Left ventricle myocardium inferior (tissue), 1 donor: Measurements from ENCODE around the gene ZNF672. TPM values are rescaled to one million over a fixed set of nuclear protein-coding genes. Genes with fewer than 3 reads are reported as not detected.

ENCODE experiments used
- DNase-seq: peaks from one replicate; pipeline ENCODE4 v3.0.0-alpha.2; 2020
- H3K27ac ChIP-seq: fragments of 200-600 bp; replicated peaks from 2 replicates; pipeline ENCODE4 v1.8.0; 2021
- H3K27me3 ChIP-seq: fragments of 200-600 bp; 2 replicates; pipeline ENCODE4 v1.8.0; 2021; ENCODE audit warnings: low read depth
- H3K36me3 ChIP-seq: fragments of 200-600 bp; 2 replicates; pipeline ENCODE4 v1.8.0; 2021
- H3K4me1 ChIP-seq: fragments of 200-600 bp; 2 replicates; pipeline ENCODE4 v1.8.0; 2021
- H3K4me3 ChIP-seq: fragments of 200-600 bp; 2 replicates; pipeline ENCODE4 v1.8.0; 2021; ENCODE audit warnings: mild to moderate bottlenecking, moderate library complexity
- H3K9me3 ChIP-seq: fragments of 200-600 bp; replicated peaks from 2 replicates; pipeline ENCODE4 v1.8.0; 2021
- intact Hi-C: fragments of 100-400 bp; cut with micrococcal nuclease; formaldehyde crosslinking; loops from one replicate; pipeline ENCODE4 v1.11.0; 2022
- total RNA-seq: library from RNA; stranded (reverse); fragmentation: NEBNext Ultra II Directional; extraction: Animal tissue kit (Norgen Biotek cat#: 25700); gene quantifications from one replicate; pipeline ENCODE4 v1.2.1, GENCODE V29; 2021
- TF ChIP-seq, protein P1 (sequence below): fragments of 200-600 bp; IDR thresholded peaks from 2 replicates; pipeline ENCODE4 v1.8.0; 2021; ENCODE audit warnings: antibody characterized with exemption, mild to moderate bottlenecking, borderline replicate concordance
- donor health status: DM: no; HTN: yes; CAD: no; lungs with severe emphysema.

The ZNF672 gene
- total RNA-seq, 1 donor from 2014 or later, result 43.1 TPM

DNA sequence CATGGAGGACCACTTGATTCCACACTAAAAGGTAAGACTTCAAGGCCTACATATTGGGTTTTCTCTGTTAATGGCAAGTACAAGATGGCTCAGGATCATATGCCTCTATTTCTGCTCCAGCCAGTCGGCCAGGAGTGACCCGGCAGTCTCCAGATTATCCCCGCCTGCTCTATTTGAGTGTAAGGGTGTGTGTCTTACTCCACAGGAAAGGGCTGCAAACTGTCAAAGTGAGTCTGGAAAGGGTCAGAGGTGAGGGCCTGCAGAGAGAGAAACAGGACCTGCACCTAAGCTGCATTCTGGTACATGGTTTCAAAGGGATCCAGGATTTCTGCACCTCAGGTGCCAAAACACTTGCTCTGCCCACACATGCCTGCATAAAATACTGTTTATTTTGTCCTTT lies 11.6 kb downstream of the ZNF672 start:
- no peaks in the 10 kb centered on the region for H3K27me3 ChIP-seq
- peaks cover 12% of the 10 kb centered on the region for H3K4me1 ChIP-seq
- H3K27ac ChIP-seq, result no peak overlapping the region
- DNase-seq, result no peak
- TF ChIP-seq, protein P1, sequence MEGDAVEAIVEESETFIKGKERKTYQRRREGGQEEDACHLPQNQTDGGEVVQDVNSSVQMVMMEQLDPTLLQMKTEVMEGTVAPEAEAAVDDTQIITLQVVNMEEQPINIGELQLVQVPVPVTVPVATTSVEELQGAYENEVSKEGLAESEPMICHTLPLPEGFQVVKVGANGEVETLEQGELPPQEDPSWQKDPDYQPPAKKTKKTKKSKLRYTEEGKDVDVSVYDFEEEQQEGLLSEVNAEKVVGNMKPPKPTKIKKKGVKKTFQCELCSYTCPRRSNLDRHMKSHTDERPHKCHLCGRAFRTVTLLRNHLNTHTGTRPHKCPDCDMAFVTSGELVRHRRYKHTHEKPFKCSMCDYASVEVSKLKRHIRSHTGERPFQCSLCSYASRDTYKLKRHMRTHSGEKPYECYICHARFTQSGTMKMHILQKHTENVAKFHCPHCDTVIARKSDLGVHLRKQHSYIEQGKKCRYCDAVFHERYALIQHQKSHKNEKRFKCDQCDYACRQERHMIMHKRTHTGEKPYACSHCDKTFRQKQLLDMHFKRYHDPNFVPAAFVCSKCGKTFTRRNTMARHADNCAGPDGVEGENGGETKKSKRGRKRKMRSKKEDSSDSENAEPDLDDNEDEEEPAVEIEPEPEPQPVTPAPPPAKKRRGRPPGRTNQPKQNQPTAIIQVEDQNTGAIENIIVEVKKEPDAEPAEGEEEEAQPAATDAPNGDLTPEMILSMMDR, result no peak
- peaks cover 68% of the 10 kb centered on the region for H3K36me3 ChIP-seq
- H3K9me3 ChIP-seq, result no peaks in the 10 kb centered on the region
- intact Hi-C loops, result no loop called here
- H3K4me3 ChIP-seq, result no peak overlapping the region

GRCh38 chr1:248850124-248850523 lies 12.1 kb downstream of the ZNF672 start:
- Histone ChIP-seq H3K36me3 (peaks cover 63% of the 10 kb centered on the region), H3K4me1 (peaks cover 12% of the 10 kb centered on the region), H3K4me3 (no peak overlapping the region), H3K27ac (no peak overlapping the region), H3K9me3 (no peaks in the 10 kb centered on the region), H3K27me3 (no peaks in the 10 kb centered on the region)
- intact Hi-C loops, result no loop called here
- no peak for DNase-seq
- TF ChIP-seq, protein P1, result no peak

GRCh38 chr1:248850536-248851251 lies 12.7 kb downstream of the ZNF672 start:
- Histone ChIP-seq H3K4me3 (no peak overlapping the region), H3K4me1 (peaks cover 12% of the 10 kb centered on the region), H3K27me3 (no peaks in the 10 kb centered on the region), H3K36me3 (peaks cover 62% of the 10 kb centered on the region), H3K9me3 (no peaks in the 10 kb centered on the region), H3K27ac (no peak overlapping the region)
- intact Hi-C loops, result no loop called here
- TF ChIP-seq, protein P1, result no peak
- DNase-seq, result no peak

DNA sequence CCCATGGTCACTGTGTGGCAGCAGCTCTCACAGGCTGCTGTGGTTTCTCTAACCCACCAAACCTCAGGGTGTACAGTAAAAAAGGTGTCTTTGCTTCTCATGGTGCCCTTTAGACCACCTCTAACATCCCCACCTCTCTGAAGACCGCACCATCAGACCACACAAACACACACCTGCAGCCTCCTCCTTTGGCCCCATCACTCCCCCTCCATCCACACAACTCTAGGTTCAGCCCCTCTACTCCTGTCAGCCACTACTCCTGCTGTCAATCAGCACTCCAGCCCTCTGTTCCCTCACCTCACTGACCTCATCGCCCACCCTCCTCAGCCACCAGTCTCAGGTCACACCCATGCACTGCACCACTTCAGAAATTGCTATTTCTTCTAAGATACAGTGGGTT lies 13.4 kb downstream of the ZNF672 start:
- DNase-seq, result no peak
- Histone ChIP-seq H3K4me1 (peaks cover 12% of the 10 kb centered on the region), H3K4me3 (no peak overlapping the region), H3K27me3 (no peaks in the 10 kb centered on the region), H3K36me3 (peaks cover 56% of the 10 kb centered on the region), H3K27ac (no peak overlapping the region), H3K9me3 (no peaks in the 10 kb centered on the region)
- intact Hi-C loops, result no loop called here
- TF ChIP-seq, protein P1, result no peak

DNA sequence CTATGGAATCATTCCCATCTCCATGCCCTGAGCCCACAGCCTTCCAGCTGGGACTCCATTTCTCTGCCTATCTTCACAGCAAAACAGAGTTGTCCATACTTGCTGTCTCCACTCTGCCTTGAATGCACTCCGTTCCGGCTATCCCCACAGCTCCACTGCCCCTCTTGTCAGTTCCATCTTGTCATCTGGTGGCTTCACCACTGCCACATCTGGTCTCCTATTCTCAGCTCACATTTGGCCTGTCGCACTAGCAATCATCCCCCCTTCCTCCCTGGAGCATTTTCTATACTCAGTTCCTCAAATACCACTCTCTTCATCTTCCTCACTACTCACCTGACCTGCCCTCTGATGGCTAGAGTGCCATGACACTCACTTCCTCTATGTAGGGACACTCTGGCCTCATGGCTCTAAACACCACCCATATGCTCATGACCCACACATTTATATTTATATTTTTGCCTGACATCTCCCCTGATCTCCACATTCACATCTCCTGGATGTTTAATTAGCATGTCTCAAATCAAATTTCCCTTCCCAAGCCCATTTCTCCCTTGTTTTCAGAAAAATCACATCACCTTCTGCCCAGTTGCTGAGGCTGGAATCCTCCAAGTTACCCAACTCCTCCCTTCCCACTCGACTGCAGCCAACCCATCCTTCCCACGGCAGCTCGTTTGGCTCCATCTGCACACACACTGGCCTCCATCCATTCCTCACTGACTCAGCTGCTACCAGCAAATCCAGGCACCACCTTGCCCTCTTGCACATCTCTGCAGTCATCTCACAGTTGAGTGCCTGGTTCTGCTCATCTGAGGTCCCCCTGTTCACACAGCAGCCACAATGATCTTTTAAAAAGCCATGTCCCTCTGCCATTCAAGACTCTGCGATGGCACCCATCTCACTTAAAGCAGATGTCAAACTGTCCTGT lies 14.7 kb downstream of the ZNF672 start:
- no peaks in the 10 kb centered on the region for H3K9me3 ChIP-seq
- intact Hi-C loops, result no loop called here
- H3K36me3 ChIP-seq, result peaks cover 42% of the 10 kb centered on the region
- TF ChIP-seq, protein P1, result no peak
- peaks cover 15% of the 10 kb centered on the region for H3K4me1 ChIP-seq
- no peak for DNase-seq
- H3K27ac ChIP-seq, result no peak overlapping the region
- no peak overlapping the region for H3K4me3 ChIP-seq
- no peaks in the 10 kb centered on the region for H3K27me3 ChIP-seq
